Gastroesophageal sphincter (tissue), 3 donors: Measurements from ENCODE around the gene UBE2I.

Experiments
- CTCF ChIP-seq, 4 experiments: fragments of 200-600 bp in 2 of 4; fragments of 450-650 bp in 2 of 4; sonication (generic) in 1 of 4; IDR thresholded peaks; one replicate each; pipeline ENCODE4 v1.5.1; 2017 to 2019; ENCODE audit warnings: antibody characterized with exemption in 4 of 4, mild to moderate bottlenecking in 2 of 4, moderate library complexity in 2 of 4
- EP300 ChIP-seq: sonication (generic); formaldehyde crosslinking; IDR thresholded peaks from one replicate; pipeline ENCODE4 v1.6.1; 2017; ENCODE audit warnings: antibody characterized with exemption, mild to moderate bottlenecking
- POLR2A ChIP-seq, 2 donors: fragments of 450-650 bp; IDR thresholded peaks; one replicate each; pipeline ENCODE4 v1.6.1; 2017; ENCODE audit warnings: antibody characterized with exemption in 2 of 2, mild to moderate bottlenecking in 2 of 2, moderate library complexity in 1 of 2
- POLR2AphosphoS5 ChIP-seq: sonication (generic); formaldehyde crosslinking; IDR thresholded peaks from one replicate; pipeline ENCODE4 v1.6.1; 2017; ENCODE audit warnings: antibody characterized with exemption

GRCh38 chr16:1325673-1326371 is 16.4 kb downstream of the UBE2I start:
- TF ChIP-seq CTCF (IDR thresholded peaks at IDR 0.05) (no peak), POLR2A (IDR thresholded peaks at IDR 0.05) (no peak), EP300 (no peak), POLR2AphosphoS5 (no peak)
